HG03039 (cell line): ENCODE data around the gene BTBD2.

Experiments used
- ATAC-seq: cut with Tn5 transposase; IDR thresholded peaks from one replicate; pipeline ENCODE4 v1.9.1; 2021; ENCODE audit warnings: mild to moderate bottlenecking, moderate library complexity; ENCODE audit not compliant: unreplicated experiment

The BTBD2 gene

GRCh38 chr19:2015608-2015950 lies at the start of gene BTBD2:
Gene BTBD2 (minus strand): TSS chr19:2015714. CDS start chr19:2015703, 11 bp downstream.
- ATAC-seq: no peak

- ATAC-seq: no peak
Measured at GRCh38 chr19:2064788-2065524, 49.4 kb upstream of the BTBD2 start.

GRCh38 chr19:2064395-2064787 lies 48.9 kb upstream of the BTBD2 start:
- no peak for ATAC-seq

- ATAC-seq: no peak
Measured at GRCh38 chr19:2063824-2064223, 48.3 kb upstream of the BTBD2 start.

GRCh38 chr19:2062770-2063169 lies 47.3 kb upstream of the BTBD2 start:
- ATAC-seq: no peak

GRCh38 chr19:2062389-2062729 lies 46.8 kb upstream of the BTBD2 start:
- ATAC-seq: no peak

GRCh38 chr19:2061495-2062388 lies 46.2 kb upstream of the BTBD2 start:
- ATAC-seq: peak; percentile 60

- peak; percentile 19 for ATAC-seq
Measured at GRCh38 chr19:2060884-2061494, 45.5 kb upstream of the BTBD2 start.

- ATAC-seq: no peak
Measured at GRCh38 chr19:2059422-2060201, 44.1 kb upstream of the BTBD2 start.

- no peak for ATAC-seq
Measured at GRCh38 chr19:2058570-2059421, 43.3 kb upstream of the BTBD2 start.

- no peak for ATAC-seq
Measured at GRCh38 chr19:2057484-2058469, 42.3 kb upstream of the BTBD2 start.

- no peak for ATAC-seq
Measured at GRCh38 chr19:2056837-2057192, 41.3 kb upstream of the BTBD2 start.

GRCh38 chr19:2055931-2056836 lies 40.7 kb upstream of the BTBD2 start:
- ATAC-seq: no peak

GRCh38 chr19:2054763-2055162 lies 39.2 kb upstream of the BTBD2 start:
- ATAC-seq: no peak

GRCh38 chr19:2053601-2054389 lies 38.3 kb upstream of the BTBD2 start:
- no peak for ATAC-seq

- ATAC-seq: no peak
Measured at GRCh38 chr19:2051773-2052704, 36.5 kb upstream of the BTBD2 start.
